Skeletal muscle tissue (tissue), 4 donors: ENCODE results near the gene PCSK6. TPM values are rescaled to one million over a fixed set of nuclear protein-coding genes. Genes with fewer than 3 reads are reported as not detected.

Experiments used
- H3K27ac ChIP-seq: one replicate; pipeline ENCODE4 v1.7.0; 2013; ENCODE audit warnings: mild to moderate bottlenecking, low read depth, low read length, inconsistent platforms
- H3K27me3 ChIP-seq, 3 donors: one replicate each; pipeline ENCODE4 v1.7.0; 2013; ENCODE audit warnings: low read length in 3 of 3; ENCODE audit not compliant: control insufficient read depth in 3 of 3, insufficient read depth in 3 of 3
- H3K36me3 ChIP-seq, 3 donors: one replicate each; pipeline ENCODE4 v1.7.0; 2013; ENCODE audit warnings: low read length in 3 of 3; ENCODE audit not compliant: control insufficient read depth in 3 of 3, insufficient read depth in 3 of 3
- H3K4me1 ChIP-seq, 3 donors: one replicate each; pipeline ENCODE4 v1.7.0; 2013; ENCODE audit warnings: low read length in 3 of 3, mild to moderate bottlenecking in 3 of 3; ENCODE audit not compliant: control insufficient read depth in 3 of 3, insufficient read depth in 3 of 3
- H3K4me3 ChIP-seq, 3 donors: one replicate each; pipeline ENCODE4 v1.7.0; 2013; ENCODE audit warnings: low read length in 3 of 3
- H3K9ac ChIP-seq, 3 donors: one replicate each; pipeline ENCODE4 v1.7.0; 2013; ENCODE audit warnings: low read length in 3 of 3, mild to moderate bottlenecking in 3 of 3, moderate library complexity in 2 of 3, low read depth in 1 of 3
- H3K9me3 ChIP-seq, 3 donors: one replicate each; pipeline ENCODE4 v1.7.0; 2013; ENCODE audit warnings: low read length in 3 of 3; ENCODE audit not compliant: control insufficient read depth in 3 of 3
- total RNA-seq: library from RNA; depleted of rRNA; stranded (reverse); fragments of >200 nt; gene quantifications from one replicate; pipeline ENCODE4 v1.2.3, GENCODE V29; 2014
- donor health status: Osteomylitis.

PCSK6 gene
- total RNA-seq, 1 donor from 2014 or later = 11.5 TPM

GRCh38 chr15:101266787-101267186 is 222.7 kb downstream of the PCSK6 start:
- H3K9me3 ChIP-seq = no peaks in the 10 kb centered on the region
- no peaks in the 10 kb centered on the region for H3K27me3 ChIP-seq
- H3K4me3 ChIP-seq = peak overlapping the region in 2 of 3 donors; percentile 19 to 49
- peak overlapping the region in 2 of 3 donors; percentile 55 to 62 for H3K9ac ChIP-seq
- H3K27ac ChIP-seq = peak overlapping the region; percentile 79
- peaks cover 21 to 31% (median 24%) of the 10 kb centered on the region in 3 donors for H3K4me1 ChIP-seq
- peaks cover 27 to 31% (median 29%) of the 10 kb centered on the region in 3 donors for H3K36me3 ChIP-seq

GRCh38 chr15:101266034-101266433 is 223.5 kb downstream of the PCSK6 start:
- Histone ChIP-seq H3K27ac (peak overlapping the region; percentile 79), H3K4me3 (no peak overlapping the region), H3K4me1 (peaks cover 21 to 31% (median 24%) of the 10 kb centered on the region in 3 donors), H3K9me3 (no peaks in the 10 kb centered on the region), H3K36me3 (peaks cover 20 to 24% (median 22%) of the 10 kb centered on the region in 3 donors), H3K9ac (no peak overlapping the region), H3K27me3 (no peaks in the 10 kb centered on the region)

DNA sequence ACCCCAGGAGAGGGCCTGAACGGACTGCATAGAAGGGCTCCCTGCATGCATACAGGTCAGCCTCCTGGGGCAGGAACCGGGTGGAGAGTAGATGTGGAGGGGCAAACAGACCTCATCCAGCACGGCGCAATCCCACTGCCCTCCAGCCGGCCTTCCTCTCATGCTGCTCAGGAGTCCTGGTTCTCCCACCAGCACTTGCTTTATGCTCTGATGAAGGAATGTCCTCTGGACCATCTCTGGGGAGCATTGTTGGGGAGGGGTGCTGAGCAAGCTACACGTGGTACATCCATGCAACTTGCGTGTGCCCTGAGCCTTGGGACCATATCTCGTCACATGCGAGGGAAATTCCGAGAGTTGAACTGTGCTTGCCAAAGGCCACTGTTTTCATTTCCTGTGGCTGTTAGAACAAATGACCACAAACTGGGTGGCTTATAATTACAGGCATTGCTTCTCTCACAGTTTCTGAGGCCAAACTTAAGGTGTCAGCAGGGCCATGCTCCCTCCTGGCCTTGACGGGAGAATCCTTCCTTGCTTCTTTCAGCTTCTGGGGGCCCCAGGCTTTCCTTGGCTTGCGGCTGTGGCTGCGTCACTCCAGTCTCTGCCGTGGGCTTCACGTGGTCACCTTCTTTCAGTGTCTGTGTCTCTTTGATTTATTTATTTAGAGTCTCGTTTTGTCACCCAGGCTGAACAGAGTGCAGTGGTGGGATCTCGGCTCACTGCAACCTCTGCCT is 224.4 kb downstream of the PCSK6 start:
- Histone ChIP-seq H3K9me3 (no peaks in the 10 kb centered on the region), H3K27me3 (no peaks in the 10 kb centered on the region)

GRCh38 chr15:101264011-101264410 is 225.5 kb downstream of the PCSK6 start:
- Histone ChIP-seq H3K36me3 (peaks cover 2 to 5% (median 5%) of the 10 kb centered on the region in 3 donors), H3K9ac (no peak overlapping the region), H3K9me3 (no peaks in the 10 kb centered on the region), H3K27ac (no peak overlapping the region), H3K4me1 (peaks cover 21 to 31% (median 24%) of the 10 kb centered on the region in 3 donors), H3K4me3 (no peak overlapping the region), H3K27me3 (no peaks in the 10 kb centered on the region)

More for the DNA sequence above, 224.4 kb downstream of the PCSK6 start:
- Histone ChIP-seq H3K4me3 (no peak overlapping the region), H3K9ac (no peak overlapping the region), H3K36me3 (peaks cover 12 to 16% (median 15%) of the 10 kb centered on the region in 3 donors), H3K4me1 (peaks cover 21 to 31% (median 24%) of the 10 kb centered on the region in 3 donors), H3K27ac (peak overlapping the region; percentile 79)

GRCh38 chr15:101262551-101262950 is 227.0 kb downstream of the PCSK6 start:
- Histone ChIP-seq H3K4me3 (no peak overlapping the region), H3K27ac (no peak overlapping the region), H3K36me3 (no peaks in the 10 kb centered on the region), H3K4me1 (peaks cover 20 to 27% (median 21%) of the 10 kb centered on the region in 3 donors), H3K27me3 (peaks cover 0 to 3% (median 0%) of the 10 kb centered on the region in 3 donors), H3K9me3 (no peaks in the 10 kb centered on the region), H3K9ac (no peak overlapping the region)

- no peaks in the 10 kb centered on the region for H3K9me3 ChIP-seq
- H3K4me1 ChIP-seq = peaks cover 0 to 2% (median 2%) of the 10 kb centered on the region in 3 donors
- peaks cover 0 to 3% (median 0%) of the 10 kb centered on the region in 3 donors for H3K27me3 ChIP-seq
- H3K4me3 ChIP-seq = no peak overlapping the region
- H3K9ac ChIP-seq = peak overlapping the region in 1 of 3 donors; percentile 30
- H3K27ac ChIP-seq = no peak overlapping the region
- H3K36me3 ChIP-seq = no peaks in the 10 kb centered on the region
These were observed 231.0 kb downstream of the PCSK6 start for GRCh38 chr15:101258238-101259144.

- Histone ChIP-seq H3K36me3 (no peaks in the 10 kb centered on the region), H3K4me1 (peaks cover 8 to 10% (median 9%) of the 10 kb centered on the region in 3 donors), H3K4me3 (no peak overlapping the region), H3K27ac (no peak overlapping the region), H3K27me3 (peaks cover 0 to 3% (median 0%) of the 10 kb centered on the region in 3 donors), H3K9ac (no peak overlapping the region), H3K9me3 (no peaks in the 10 kb centered on the region)
These were observed 232.8 kb downstream of the PCSK6 start for GRCh38 chr15:101256757-101257156.

DNA sequence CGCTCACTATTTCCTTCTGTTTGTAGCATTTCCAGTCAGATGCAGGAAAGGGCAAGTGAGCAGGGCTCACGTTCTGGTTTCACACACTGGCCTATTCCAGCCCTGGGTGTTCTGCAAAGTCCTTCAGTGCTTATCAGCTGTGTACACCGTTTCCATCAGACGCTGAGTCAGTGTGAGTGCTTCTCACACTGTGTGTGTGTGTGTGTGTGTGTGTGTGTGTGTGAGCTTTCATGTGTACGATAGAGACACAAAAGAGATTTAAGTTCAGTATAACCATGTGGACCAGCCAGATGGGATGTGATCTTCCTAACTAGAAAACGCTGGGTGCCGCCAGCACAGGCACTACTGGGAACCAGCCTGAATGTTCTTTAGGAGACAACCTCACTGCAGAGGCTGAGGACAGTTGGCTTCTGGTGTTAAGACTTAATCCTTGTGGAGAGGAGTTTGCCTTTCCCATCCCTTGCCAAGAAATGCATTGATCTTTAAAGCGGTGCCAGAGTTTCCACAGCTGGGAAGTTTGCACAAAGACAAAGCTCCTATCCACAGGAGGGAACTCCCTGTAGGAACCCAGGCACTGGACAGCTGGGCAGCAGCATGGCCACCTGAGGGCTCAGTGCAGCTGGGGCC is 233.8 kb downstream of the PCSK6 start:
- Histone ChIP-seq H3K4me1 (peaks cover 11 to 12% (median 11%) of the 10 kb centered on the region in 3 donors), H3K9ac (no peak overlapping the region), H3K9me3 (no peaks in the 10 kb centered on the region), H3K27me3 (peaks cover 0 to 3% (median 0%) of the 10 kb centered on the region in 3 donors), H3K36me3 (no peaks in the 10 kb centered on the region), H3K4me3 (no peak overlapping the region), H3K27ac (no peak overlapping the region)

DNA sequence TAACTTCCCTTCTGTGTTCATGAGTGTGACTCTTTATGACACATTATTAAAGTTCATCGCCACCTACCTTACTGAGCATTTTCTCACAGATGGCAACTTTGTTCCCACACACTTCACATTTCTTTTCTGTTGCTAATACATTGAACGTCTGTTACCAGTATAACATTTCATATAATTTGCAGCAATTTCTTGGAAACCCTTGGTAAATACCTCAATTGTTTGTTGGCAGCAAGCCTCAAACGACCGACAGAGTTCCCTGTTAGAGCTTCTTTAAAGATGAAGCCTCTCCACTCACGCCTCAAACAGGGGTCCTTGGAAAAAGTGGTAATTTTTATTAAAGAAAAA is 234.5 kb downstream of the PCSK6 start:
- Histone ChIP-seq H3K9me3 (no peaks in the 10 kb centered on the region), H3K4me3 (no peak overlapping the region), H3K27ac (no peak overlapping the region), H3K36me3 (no peaks in the 10 kb centered on the region), H3K4me1 (peaks cover 18 to 19% (median 18%) of the 10 kb centered on the region in 3 donors), H3K9ac (no peak overlapping the region), H3K27me3 (peaks cover 0 to 3% (median 0%) of the 10 kb centered on the region in 3 donors)
